Activated CD4-positive, alpha-beta T cell treated with anti-CD3 and anti-CD28 coated beads for 36 hours (primary cell): ENCODE measurements around the gene SLC26A1. TPM values are rescaled to one million over a fixed set of nuclear protein-coding genes. Genes with fewer than 3 reads are reported as not detected.

Source experiments
- ATAC-seq: fragments of 200-7000 bp; cut with Tn5 transposase; one replicate; pipeline ENCODE4 v1.10.0; 2021; ENCODE audit warnings: mild to moderate bottlenecking, moderate library complexity
- CTCF ChIA-PET: fragments of 350-600 bp; sonication (Branson Sonifier 250); formaldehyde crosslinking; loops from one replicate; lab custom pipeline; 2021; ENCODE audit warnings: antibody characterized with exemption; lab: Charles Lee
- POLR2A ChIA-PET: fragments of 350-600 bp; sonication (Branson Sonifier 250); formaldehyde crosslinking; loops from one replicate; lab custom pipeline; 2021; ENCODE audit warnings: antibody characterized with exemption, inconsistent platforms; lab: Charles Lee
- DNase-seq: peaks from one replicate; pipeline ENCODE4 v3.0.0-alpha.2; 2020
- H3K27ac Mint-ChIP-seq: one replicate; pipeline ENCODE4 v1.8.0; 2021; ENCODE audit warnings: mixed read lengths
- H3K27me3 Mint-ChIP-seq: one replicate; pipeline ENCODE4 v1.8.0; 2021; ENCODE audit warnings: mixed read lengths
- H3K36me3 Mint-ChIP-seq: one replicate; pipeline ENCODE4 v1.8.0; 2021; ENCODE audit warnings: low read depth, mixed read lengths
- H3K4me1 Mint-ChIP-seq: one replicate; pipeline ENCODE4 v1.8.0; 2021; ENCODE audit warnings: mixed read lengths
- H3K4me3 Mint-ChIP-seq: one replicate; pipeline ENCODE4 v1.8.0; 2021; ENCODE audit warnings: mild to moderate bottlenecking, moderate library complexity, mixed read lengths
- H3K9me3 Mint-ChIP-seq: one replicate; pipeline ENCODE4 v1.8.0; 2021; ENCODE audit warnings: low read depth, mixed read lengths
- intact Hi-C, 2 experiments: fragments of 100-400 bp; cut with DNase I in 1 of 2; cut with micrococcal nuclease in 1 of 2; formaldehyde crosslinking; loops; one replicate each; pipeline versions ENCODE4 v1.14.2 to v1.15.1; 2022 to 2024; cut with DNase I, micrococcal nuclease
- total RNA-seq, 2 experiments: library from RNA; stranded (reverse); gene quantifications; one replicate each; pipeline ENCODE4 v1.2.3, GENCODE V29; 2021

The SLC26A1 gene
- total RNA-seq, 2 experiments from 2014 or later, result 0.21 to 0.43 TPM

DNA sequence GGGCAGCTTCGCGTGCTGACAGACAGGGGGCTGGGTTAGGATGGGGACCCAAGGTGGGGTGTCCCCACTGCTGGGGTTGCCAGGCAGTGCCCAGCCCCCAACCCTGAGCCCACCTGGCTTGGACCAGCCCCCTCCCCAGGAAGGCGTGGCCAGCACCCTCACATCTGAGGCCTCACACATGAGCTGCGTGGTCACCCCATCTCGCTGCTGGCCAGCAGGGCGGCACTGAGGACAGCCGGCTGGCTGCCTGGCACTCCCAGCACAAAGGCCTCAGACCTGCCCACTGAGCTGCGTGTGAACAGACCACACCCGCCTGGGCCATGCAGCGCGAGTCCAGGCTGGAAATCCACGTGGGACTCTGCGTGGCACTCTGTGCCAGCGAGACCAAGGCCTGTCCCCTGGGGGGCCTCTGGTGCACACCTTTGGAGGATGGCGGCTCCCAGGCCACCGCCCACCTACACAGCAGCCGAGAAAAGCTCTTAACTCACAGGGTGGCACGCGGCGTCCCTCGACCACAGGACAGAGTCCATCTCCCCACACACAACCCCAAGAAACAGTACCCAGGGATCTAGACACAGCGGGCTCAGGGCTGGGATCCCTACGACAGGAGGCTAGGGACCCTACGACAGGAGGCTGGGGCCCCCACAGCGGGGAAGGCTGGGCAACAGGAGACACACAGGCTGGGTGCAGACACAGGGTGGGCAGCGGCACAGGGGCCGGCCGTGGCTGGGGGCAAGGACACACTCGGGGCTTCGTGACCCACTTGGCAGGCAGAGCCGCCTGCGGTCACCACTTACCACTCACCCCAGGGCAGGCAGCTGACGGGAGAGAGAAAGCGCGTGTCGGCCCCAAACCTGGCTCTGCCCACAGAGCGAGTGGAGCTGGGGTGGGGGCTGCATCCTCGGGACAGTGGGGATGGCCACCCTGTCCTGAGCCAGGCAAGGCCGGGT, 29.7 kb downstream of the SLC26A1 start:
- H3K27me3 Mint-ChIP-seq, result no peaks in the 10 kb centered on the region
- peaks cover 3% of the 10 kb centered on the region for H3K36me3 Mint-ChIP-seq
- intact Hi-C loops, result no loop called here
- H3K4me3 Mint-ChIP-seq, result no peak overlapping the region
- DNase-seq (no peak), ATAC-seq (no peak)
- ChIA-PET CTCF (interaction anchor here (0.6 to 1.0 kb wide), 3 partner anchors 8 to 1347 kb away, joined by 3 read pairs; no protein-coding TSS in a partner anchor), POLR2A (no interaction called here)
- H3K9me3 Mint-ChIP-seq, result no peaks in the 10 kb centered on the region
- H3K27ac Mint-ChIP-seq, result no peak overlapping the region
- no peaks in the 10 kb centered on the region for H3K4me1 Mint-ChIP-seq

DNA sequence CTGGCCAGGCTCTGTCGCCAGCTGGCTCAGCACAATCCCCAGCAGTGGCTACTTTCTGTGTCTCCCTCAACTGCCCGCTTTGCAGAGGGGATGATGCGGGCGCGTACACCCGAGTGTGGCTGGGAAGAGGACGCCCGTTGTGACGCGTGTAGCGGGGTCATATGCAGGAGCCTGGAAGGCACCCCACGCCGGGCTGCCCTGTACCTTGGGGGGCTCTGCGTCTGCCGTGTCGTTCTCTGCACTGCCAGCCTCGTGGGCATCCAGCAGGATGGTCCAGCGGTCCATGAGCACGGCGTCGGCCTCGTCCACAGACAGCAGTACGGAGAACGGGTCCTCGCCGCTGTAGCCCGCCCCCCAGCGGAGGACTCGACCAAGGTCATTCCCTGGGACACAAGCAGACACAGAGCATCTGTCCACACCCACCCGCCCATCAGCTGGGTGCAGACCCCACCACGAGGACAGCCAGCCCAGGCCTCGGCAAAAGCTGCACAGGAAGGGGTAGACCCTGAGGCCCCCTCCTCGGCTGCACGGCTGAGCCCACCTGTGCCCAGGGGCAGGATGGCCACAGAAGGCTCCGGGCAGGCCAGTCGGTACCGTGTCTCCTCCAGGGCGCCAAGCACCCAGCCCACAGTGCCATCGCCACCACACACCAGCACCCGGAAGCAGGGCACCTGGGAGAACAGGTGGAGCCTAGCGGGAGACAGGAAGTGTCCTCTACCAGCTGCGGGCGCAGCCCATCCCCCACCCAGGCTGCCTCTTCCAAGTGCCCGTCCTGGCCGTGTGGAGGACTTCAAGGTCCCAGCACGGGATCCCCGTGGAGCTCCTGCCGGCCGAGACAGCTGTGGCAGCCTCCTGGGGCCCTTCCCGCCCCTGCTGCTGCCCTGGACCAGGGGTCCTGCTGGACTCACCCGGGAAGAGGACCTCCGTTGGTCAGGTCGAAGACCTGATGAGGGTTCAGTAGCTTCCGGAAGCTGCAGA, 30.7 kb downstream of the SLC26A1 start:
- POLR2A ChIA-PET, result no interaction called here
- Mint-ChIP-seq H3K36me3 (peaks cover 3% of the 10 kb centered on the region), H3K4me3 (no peak overlapping the region), H3K27ac (no peak overlapping the region), H3K27me3 (no peaks in the 10 kb centered on the region), H3K4me1 (no peaks in the 10 kb centered on the region), H3K9me3 (no peaks in the 10 kb centered on the region)
- no peak for ATAC-seq
- DNase-seq, result no peak
- intact Hi-C loops, result no loop called here
- CTCF ChIA-PET, result interaction anchor here (0.6 to 1.0 kb wide), 3 partner anchors 9 to 1348 kb away, joined by 3 read pairs; no protein-coding TSS in a partner anchor

DNA sequence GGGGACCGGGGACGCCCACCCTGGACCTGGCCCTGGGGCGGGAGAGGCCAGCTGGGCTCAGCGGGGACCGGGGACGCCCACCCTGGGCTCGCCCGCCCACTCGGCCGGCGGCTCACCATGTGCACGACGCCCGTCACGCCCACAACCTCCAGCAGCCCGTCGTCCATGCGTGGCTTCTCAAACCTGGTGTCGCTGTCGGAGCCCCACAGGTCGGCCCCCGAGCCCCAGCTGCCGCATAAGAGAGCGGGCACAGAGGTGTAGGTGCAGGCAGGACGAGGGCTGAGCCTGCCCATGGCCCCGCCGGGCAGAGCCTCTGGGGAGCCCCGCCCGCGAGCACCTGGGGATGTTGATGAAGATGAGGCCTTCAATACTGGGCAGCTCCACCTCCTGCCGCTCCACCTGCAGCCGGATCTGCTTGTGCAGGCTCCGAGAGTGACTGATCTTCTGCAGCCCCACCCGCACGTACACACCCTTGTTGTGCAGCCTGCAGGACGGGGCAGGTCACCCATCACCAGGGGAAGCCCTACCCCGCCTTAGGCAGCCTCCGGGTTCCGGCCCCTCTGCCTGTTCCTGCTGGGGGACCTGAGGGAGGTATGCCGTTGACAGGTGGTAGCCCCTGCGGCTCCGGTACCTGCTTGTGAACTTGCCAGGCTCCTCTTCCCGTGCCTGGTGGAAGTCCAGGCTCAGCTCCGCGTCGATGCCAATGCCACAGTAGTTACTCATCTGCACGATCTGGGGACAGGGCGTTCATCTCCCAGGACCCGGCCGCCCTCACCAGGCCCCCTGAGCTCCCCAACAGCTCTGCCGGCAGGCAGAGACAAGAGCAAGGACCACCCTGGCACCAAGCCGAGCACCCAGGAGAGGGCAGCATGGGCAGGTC, 31.6 kb downstream of the SLC26A1 start:
- DNase-seq (no peak), ATAC-seq (no peak)
- no peaks in the 10 kb centered on the region for H3K9me3 Mint-ChIP-seq
- no peaks in the 10 kb centered on the region for H3K4me1 Mint-ChIP-seq
- ChIA-PET POLR2A (no interaction called here), CTCF (no interaction called here)
- no peak overlapping the region for H3K4me3 Mint-ChIP-seq
- no peaks in the 10 kb centered on the region for H3K27me3 Mint-ChIP-seq
- no peak overlapping the region for H3K27ac Mint-ChIP-seq
- peaks cover 3% of the 10 kb centered on the region for H3K36me3 Mint-ChIP-seq
- intact Hi-C loops, result no loop called here

- Mint-ChIP-seq H3K9me3 (no peaks in the 10 kb centered on the region), H3K4me1 (no peaks in the 10 kb centered on the region), H3K4me3 (no peak overlapping the region), H3K27me3 (no peaks in the 10 kb centered on the region), H3K36me3 (peaks cover 1% of the 10 kb centered on the region), H3K27ac (no peak overlapping the region)
- intact Hi-C loops, result no loop called here
- CTCF ChIA-PET, result no interaction called here
- POLR2A ChIA-PET, result no interaction called here
- ATAC-seq (no peak), DNase-seq (no peak)
Observed at GRCh38 chr4:960636-961350, 32.4 kb downstream of the SLC26A1 start.

GRCh38 chr4:960140-960635, 33.0 kb downstream of the SLC26A1 start:
- intact Hi-C loops, result no loop called here
- Mint-ChIP-seq H3K4me3 (no peak overlapping the region), H3K27ac (no peak overlapping the region), H3K27me3 (no peaks in the 10 kb centered on the region), H3K36me3 (peaks cover 1% of the 10 kb centered on the region), H3K4me1 (no peaks in the 10 kb centered on the region), H3K9me3 (no peaks in the 10 kb centered on the region)
- no peak for ATAC-seq
- CTCF ChIA-PET, result no interaction called here
- DNase-seq, result no peak
- POLR2A ChIA-PET, result no interaction called here

DNA sequence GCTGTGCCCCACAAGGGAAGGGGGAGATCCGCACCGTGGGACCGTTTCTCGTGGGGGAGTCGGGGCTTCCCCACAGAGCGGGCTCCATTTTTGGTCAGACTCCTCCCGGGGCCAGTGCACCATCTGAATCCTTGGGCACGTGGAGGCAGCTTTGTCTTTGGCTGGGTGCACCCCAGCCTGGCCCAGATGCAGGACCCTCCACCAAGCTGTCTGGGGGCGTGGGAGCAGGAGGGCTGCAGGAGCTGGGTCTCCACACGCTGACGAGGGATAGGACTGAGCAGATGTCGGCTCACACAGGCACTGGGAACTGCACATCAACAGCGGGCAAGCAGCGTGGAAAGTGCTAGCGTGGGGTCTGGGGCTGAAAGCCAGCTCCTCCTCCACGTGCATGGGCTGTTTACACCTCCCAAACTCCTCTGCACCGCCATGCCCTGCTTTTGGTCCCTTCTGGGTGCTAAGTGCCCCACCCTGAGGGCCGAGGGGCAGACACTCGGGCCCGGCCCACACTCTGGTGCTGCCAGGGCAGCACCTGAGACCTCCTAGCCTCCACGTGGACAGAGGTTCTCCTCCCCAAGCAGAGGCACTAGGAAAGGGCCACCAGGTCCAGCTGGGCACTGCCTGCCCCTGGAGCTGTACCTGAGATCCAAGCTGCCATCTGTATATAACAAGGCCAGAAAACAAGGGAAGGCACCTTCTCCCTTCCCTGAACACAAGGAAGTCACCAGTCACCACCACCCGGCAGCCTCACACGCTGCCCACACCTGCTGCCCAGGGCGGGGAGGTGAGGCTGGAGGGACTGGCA, 33.7 kb downstream of the SLC26A1 start:
- Mint-ChIP-seq H3K9me3 (no peaks in the 10 kb centered on the region), H3K4me1 (no peaks in the 10 kb centered on the region), H3K36me3 (peaks cover 4% of the 10 kb centered on the region), H3K4me3 (no peak overlapping the region), H3K27me3 (no peaks in the 10 kb centered on the region), H3K27ac (no peak overlapping the region)
- DNase-seq, result no peak
- ATAC-seq, result no peak
- ChIA-PET POLR2A (interaction anchor here (0.6 kb wide), 2 partner anchors 30 to 51 kb away, joined by 4 read pairs; no protein-coding TSS in a partner anchor), CTCF (interaction anchor here (0.6 kb wide), 1 partner anchor 350 kb away, joined by 3 read pairs; no protein-coding TSS in a partner anchor)
- intact Hi-C loops, result no loop called here

GRCh38 chr4:958696-959337, 34.4 kb downstream of the SLC26A1 start:
- H3K27me3 Mint-ChIP-seq, result no peaks in the 10 kb centered on the region
- peaks cover 7% of the 10 kb centered on the region for H3K36me3 Mint-ChIP-seq
- intact Hi-C loops, result no loop called here
- no peak overlapping the region for H3K4me3 Mint-ChIP-seq
- ATAC-seq (no peak), DNase-seq (no peak)
- ChIA-PET POLR2A (interaction anchor here (0.6 kb wide), 1 partner anchor 50 kb away, joined by 4 read pairs; no protein-coding TSS in a partner anchor), CTCF (interaction anchor here (0.6 kb wide), 1 partner anchor 350 kb away, joined by 3 read pairs; no protein-coding TSS in a partner anchor)
- H3K27ac Mint-ChIP-seq, result no peak overlapping the region
- no peaks in the 10 kb centered on the region for H3K4me1 Mint-ChIP-seq
- H3K9me3 Mint-ChIP-seq, result no peaks in the 10 kb centered on the region

DNA sequence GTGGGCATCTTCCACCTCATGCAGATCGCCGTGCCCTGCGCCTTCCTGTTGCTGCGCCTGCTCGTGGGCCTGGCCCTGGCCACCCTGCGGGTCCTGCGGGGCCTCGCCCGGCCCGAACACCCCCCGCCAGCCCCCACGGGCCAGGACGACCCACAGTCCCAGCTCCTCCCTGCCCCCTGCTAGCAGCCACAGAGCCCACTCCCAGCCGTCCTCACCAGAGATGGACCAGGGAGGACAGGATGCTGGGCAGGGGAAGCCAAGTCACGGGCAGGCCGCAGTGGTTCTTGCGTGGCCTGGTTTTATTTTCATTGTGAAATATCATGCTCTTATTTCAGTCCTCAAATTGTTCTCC, 34.9 kb downstream of the SLC26A1 start:
- H3K36me3 Mint-ChIP-seq, result peaks cover 10% of the 10 kb centered on the region
- no peaks in the 10 kb centered on the region for H3K9me3 Mint-ChIP-seq

DNA sequence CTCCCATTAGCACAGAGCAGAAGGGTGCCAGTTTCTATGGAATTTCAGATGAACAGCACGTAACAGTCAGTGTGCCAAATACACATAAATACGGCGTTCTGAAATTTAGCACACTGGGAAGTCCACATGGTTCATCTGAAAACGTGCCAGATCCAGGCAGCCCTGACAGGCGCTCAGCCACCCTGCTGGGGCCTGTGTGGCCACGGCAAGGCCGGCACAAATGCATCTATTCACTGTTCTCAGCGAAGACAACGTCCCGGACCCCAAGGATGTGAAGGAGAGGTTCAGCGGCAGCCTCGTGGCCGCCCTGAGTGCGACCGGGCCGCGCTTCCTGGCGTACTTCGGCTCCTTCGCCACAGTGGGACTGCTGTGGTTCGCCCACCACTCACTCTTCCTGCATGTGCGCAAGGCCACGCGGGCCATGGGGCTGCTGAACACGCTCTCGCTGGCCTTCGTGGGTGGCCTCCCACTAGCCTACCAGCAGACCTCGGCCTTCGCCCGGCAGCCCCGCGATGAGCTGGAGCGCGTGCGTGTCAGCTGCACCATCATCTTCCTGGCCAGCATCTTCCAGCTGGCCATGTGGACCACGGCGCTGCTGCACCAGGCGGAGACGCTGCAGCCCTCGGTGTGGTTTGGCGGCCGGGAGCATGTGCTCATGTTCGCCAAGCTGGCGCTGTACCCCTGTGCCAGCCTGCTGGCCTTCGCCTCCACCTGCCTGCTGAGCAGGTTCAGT, 35.5 kb downstream of the SLC26A1 start:
- no peak for ATAC-seq
- H3K4me3 Mint-ChIP-seq, result no peak overlapping the region
- no peak overlapping the region for H3K27ac Mint-ChIP-seq
- intact Hi-C loops, result no loop called here
- DNase-seq, result no peak
- peaks cover 12% of the 10 kb centered on the region for H3K36me3 Mint-ChIP-seq
- H3K4me1 Mint-ChIP-seq, result no peaks in the 10 kb centered on the region
- POLR2A ChIA-PET, result no interaction called here
- no peaks in the 10 kb centered on the region for H3K9me3 Mint-ChIP-seq
- CTCF ChIA-PET, result interaction anchor here (0.6 kb wide), 1 partner anchor 290 kb away, joined by 3 read pairs; no protein-coding TSS in a partner anchor
- no peaks in the 10 kb centered on the region for H3K27me3 Mint-ChIP-seq

More for the DNA sequence above, 34.9 kb downstream of the SLC26A1 start:
- ChIA-PET POLR2A (no interaction called here), CTCF (no interaction called here)
- no peak overlapping the region for H3K27ac Mint-ChIP-seq
- ATAC-seq (no peak), DNase-seq (no peak)
- H3K27me3 Mint-ChIP-seq, result no peaks in the 10 kb centered on the region
- intact Hi-C loops, result no loop called here
- no peaks in the 10 kb centered on the region for H3K4me1 Mint-ChIP-seq
- no peak overlapping the region for H3K4me3 Mint-ChIP-seq
